K562 (cell line): ENCODE data around the gene METAP1D.

Experiments
- RFX5 ChIP-seq: IDR thresholded peaks from 2 replicates; pipeline ENCODE4 v1.6.1; 2011; ENCODE audit warnings: low read depth, mild to moderate bottlenecking, improper control_type of control experiment, low read length
- TAF1 ChIP-seq: IDR thresholded peaks from 2 replicates; pipeline ENCODE4 v1.6.1; 2011; ENCODE audit warnings: mild to moderate bottlenecking, low read length, moderate library complexity; ENCODE audit not compliant: insufficient read depth, control insufficient read depth, severe bottlenecking; ENCODE audit errors: extremely low read depth
- YY1 ChIP-seq, 3 experiments: IDR thresholded peaks; 2 replicates each; pipeline ENCODE4 v1.6.1; 2011; ENCODE audit warnings: low read length in 2 of 3, mild to moderate bottlenecking in 2 of 3, moderate library complexity in 2 of 3, borderline replicate concordance in 1 of 3, control low read depth in 1 of 3, low read depth in 1 of 3; ENCODE audit not compliant: insufficient read depth in 3 of 3, insufficient replicate concordance in 2 of 3, control insufficient read depth in 1 of 3, insufficient read length in 1 of 3; ENCODE audit errors: extremely low read depth in 1 of 3

GRCh38 chr2:171958475-171958874 is 41.3 kb upstream of the METAP1D start:
- TF ChIP-seq TAF1 (no peak), RFX5 (no peak), YY1 (IDR thresholded peaks at IDR 0.05; ENCODE audit: borderline replicate concordance in 1 of 3, control insufficient read depth in 1 of 3, extremely low read depth in 1 of 3, insufficient read depth in 3 of 3, insufficient read length in 1 of 3, insufficient replicate concordance in 2 of 3, low read depth in 1 of 3, low read length in 2 of 3) (no peak)
